NCI-H2171 treated with DMSO at 0.1 percent for 48 hours (cell line): ENCODE results near the gene SLX9.
A peak's percentile ranks its signal among the peaks of the same experiment; 100 is the strongest.

Source experiments
- DNase-seq: peaks from one replicate; lab custom pipeline; 2025; lab: John Stamatoyannopoulos, UW

The SLX9 gene, protein sequence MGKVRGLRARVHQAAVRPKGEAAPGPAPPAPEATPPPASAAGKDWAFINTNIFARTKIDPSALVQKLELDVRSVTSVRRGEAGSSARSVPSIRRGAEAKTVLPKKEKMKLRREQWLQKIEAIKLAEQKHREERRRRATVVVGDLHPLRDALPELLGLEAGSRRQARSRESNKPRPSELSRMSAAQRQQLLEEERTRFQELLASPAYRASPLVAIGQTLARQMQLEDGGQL

GRCh38 chr21:44939532-44940115 lies at the start of gene SLX9:
SLX9 (plus strand) TSS chr21:44940029; CDS start chr21:44940058, 29 bp downstream.
- peak; percentile 84 for DNase-seq

- DNase-seq, result peak; percentile 14
These were observed 49.4 kb upstream of the SLX9 start for GRCh38 chr21:44890338-44890931.

GRCh38 chr21:44890961-44891541 lies 48.8 kb upstream of the SLX9 start:
- no peak for DNase-seq

DNA sequence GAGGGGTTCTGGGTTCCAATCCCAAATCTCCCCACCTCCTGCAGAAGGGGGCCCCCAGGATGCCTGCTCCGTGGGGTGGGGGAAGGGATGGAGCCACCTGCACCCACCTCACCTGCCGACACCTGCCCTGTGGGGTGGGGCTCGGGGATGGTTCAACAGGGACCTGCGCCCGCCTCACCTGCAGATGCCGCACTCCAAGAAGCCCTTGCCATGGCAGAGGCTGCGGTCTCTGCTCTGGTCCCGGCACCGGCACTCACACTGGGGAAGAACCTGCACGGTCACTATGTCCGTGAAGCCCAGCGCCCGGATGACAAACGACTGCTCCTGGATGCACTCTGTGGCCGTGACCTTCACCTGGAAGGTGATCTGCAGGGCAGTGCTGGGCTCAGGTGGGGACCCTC lies 48.2 kb upstream of the SLX9 start:
- no peak for DNase-seq

DNA sequence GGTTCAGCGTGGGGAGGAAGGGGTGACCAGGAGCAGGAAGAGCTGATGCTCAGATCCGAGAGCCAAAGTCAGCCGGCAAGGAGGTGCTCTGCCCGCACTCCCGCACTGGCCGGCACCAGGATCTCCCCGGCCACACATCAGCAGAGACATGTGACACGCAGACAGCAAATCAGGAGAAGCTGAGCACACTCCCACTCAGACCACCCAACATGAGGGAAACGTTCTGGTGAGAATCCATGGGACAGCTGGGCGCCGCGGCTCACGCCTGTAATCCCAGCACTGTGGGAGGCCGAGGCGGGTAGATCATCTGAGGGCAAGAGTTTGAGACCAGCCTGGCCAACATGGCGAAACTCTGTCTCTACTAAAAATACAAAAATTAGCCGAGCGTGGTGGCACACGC lies 47.7 kb upstream of the SLX9 start:
- no peak for DNase-seq

DNA sequence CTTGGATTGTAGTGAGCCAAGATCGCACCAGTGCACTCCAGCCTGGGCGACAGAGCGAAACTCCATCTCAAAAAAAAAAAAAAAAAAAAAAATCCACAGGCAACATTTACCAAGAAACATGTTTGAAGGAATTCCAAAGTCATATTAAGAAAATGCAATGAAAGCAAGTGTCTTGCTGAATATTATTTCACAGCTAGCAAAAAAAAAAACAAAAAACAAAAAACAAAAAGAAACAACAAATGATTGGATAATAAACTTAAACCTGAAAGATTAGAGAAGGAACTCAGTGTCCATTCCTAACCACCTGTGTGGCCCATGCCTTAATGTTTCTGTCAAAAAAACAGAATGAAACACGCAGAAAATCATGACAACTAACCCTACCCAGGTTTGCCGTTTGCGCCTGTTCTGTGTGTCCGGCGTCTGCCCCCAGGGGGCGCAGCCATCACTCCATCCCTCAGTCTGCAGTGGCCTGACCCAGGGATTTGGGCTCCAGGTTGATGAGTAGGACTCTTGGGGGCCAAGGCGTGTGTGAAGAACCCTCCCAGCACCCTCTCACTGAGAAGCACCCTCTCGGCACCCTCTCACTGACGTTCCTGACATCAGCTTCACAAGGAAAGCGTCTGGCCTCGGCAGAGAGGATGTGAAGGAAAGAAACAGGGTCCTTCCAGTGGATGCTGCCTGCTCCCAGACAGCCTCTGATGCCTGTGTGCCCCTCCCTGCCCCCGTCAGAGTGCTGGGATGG lies 47.1 kb upstream of the SLX9 start:
- DNase-seq, result no peak

DNA sequence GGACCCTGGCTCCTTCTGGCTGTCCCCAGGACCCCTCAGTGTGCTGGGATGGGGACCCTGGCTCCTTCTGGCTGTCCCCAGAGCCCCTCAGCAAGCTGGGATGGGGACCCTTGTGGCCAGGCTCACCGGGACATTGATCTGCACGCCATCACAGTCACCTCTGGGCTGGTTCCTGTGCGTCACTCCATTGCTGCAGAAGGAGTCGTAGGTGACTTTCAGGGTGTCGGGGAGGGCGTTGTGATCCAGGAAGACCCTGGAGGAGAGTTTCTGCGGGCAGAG lies 46.6 kb upstream of the SLX9 start:
- no peak for DNase-seq

GRCh38 chr21:44893948-44894656 lies 45.7 kb upstream of the SLX9 start:
- DNase-seq, result no peak

- DNase-seq, result no peak
These were observed 45.0 kb upstream of the SLX9 start for GRCh38 chr21:44894687-44895302.

- no peak for DNase-seq
These were observed 44.0 kb upstream of the SLX9 start for GRCh38 chr21:44895859-44896258.

DNA sequence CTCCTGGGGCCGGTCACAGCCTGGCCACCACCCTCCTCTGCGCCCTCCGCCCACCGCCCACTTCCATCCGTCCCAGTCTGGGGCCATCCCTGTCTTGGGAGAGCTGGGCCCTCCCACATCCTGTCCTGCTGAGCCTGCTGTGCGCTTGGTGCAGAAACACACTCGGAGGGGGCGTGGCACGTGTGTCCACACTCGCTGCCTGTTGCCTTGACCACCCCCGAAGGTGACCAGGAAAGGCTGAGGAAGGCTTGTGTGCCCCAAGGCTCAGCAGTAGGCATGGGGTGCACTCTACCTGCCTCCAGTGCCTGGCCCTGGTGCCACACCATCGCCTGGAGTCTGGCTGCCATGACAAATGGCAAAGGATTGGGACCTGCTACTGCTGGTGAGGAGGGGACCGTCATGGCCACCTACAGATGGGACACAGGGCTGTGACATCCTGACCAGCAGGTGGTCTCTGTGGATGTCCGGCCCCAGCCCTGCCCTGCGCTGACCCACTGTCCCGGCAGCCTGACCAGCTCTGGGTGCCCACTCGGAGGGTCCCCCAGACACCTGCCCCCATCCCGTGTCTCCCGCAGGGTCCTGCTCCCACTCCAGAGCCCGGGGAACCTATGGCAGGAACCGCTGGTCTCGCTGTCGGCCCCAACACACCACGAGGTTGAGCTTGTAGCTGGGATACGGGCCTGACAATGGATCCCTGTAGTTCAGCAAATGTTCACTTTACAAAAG lies 43.1 kb upstream of the SLX9 start:
- DNase-seq, result no peak

GRCh38 chr21:44897326-44898010 lies 42.4 kb upstream of the SLX9 start:
- DNase-seq, result no peak

DNA sequence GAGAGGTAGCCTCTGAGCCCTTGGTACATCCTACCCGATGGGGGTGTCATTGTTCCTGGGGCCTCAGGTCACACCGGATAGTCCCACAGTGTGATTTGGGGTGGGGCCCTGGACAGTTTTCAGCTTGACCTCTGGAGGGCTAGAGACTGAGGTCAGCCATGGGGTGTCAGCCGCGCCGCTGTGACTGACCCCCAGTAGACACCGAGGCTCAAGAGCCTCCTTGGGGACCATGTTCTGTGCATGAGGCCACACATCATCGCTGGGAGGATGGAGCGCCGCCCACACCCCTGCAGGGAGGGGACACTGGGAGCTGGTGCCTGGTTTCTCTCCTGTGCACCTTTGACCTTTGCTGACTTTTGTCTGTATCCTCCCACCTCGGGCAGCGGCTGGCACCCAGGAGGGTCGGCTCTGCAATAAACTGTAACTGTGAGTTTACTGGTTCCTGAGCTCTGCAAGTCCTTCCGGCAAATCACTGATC lies 41.8 kb upstream of the SLX9 start:
- DNase-seq, result no peak

- DNase-seq, result no peak
These were observed 40.7 kb upstream of the SLX9 start for GRCh38 chr21:44898851-44899767.

- no peak for DNase-seq
These were observed 39.9 kb upstream of the SLX9 start for GRCh38 chr21:44899768-44900558.

- DNase-seq, result no peak
These were observed 39.1 kb upstream of the SLX9 start for GRCh38 chr21:44900559-44901251.

DNA sequence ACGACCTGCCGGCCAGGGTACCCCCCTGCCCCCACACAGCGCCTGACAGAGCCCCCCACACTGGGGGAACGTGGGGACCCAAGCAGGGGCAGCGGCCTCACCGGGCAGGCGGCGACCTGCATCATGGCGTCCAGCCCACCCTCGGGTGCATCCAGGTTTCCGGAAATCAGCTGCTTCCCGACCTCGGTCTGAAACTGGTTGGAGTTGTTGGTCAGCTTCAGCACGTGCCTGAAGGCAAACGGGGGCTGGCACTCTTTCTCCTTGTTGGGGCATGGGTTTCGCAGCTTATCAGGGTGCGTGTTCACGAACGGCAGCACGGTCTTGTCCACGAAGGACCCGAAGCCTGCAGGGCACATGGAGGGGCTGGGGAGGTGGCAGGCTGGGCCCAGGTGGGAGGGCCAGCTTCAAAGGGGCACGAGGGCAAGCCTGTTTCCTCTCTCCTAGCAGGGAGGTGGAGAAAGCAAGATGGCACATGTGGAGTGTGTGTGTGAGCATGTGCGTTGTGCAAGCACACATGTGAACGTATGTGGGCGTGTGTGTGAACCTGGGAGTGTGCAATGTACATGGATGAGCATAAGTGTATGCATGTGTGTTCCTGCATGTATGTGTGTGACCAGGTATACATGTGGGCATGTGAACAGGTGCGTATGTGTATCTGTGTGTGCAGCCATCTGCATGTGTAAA lies 38.3 kb upstream of the SLX9 start:
- no peak for DNase-seq
